Measurements from ENCODE around the gene BARX2.

Gene BARX2

DNA sequence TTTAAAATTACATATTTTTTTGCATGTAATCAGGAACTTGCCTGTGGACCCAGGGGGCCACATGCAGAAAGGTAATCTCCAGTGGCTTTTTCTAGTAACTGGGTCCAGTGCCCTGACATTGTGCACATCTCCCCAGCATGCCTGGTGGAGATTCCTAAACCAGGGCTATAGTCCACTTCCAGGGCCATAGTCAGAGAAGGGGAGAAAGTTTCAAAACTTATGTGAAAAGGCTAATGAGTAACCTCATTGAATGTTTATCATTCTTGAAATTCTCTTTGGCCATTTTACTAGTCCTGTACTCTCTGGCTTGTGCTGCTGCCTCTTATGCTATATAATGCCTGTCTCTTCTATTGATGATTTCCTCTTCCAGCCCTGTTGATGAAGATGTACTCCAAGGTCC is 47.8 kb downstream of the BARX2 start:
- TF ChIP-seq, protein P1, sequence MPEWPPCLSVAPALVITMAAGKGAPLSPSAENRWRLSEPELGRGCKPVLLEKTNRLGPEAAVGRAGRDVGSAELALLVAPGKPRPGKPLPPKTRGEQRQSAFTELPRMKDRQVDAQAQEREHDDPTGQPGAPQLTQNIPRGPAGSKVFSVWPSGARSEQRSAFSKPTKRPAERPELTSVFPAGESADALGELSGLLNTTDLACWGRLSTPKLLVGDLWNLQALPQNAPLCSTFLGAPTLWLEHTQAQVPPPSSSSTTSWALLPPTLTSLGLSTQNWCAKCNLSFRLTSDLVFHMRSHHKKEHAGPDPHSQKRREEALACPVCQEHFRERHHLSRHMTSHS (tag by site-specific recombination; IDR thresholded peaks at IDR 0.05) = no peak
- TF ChIP-seq, protein P2, sequence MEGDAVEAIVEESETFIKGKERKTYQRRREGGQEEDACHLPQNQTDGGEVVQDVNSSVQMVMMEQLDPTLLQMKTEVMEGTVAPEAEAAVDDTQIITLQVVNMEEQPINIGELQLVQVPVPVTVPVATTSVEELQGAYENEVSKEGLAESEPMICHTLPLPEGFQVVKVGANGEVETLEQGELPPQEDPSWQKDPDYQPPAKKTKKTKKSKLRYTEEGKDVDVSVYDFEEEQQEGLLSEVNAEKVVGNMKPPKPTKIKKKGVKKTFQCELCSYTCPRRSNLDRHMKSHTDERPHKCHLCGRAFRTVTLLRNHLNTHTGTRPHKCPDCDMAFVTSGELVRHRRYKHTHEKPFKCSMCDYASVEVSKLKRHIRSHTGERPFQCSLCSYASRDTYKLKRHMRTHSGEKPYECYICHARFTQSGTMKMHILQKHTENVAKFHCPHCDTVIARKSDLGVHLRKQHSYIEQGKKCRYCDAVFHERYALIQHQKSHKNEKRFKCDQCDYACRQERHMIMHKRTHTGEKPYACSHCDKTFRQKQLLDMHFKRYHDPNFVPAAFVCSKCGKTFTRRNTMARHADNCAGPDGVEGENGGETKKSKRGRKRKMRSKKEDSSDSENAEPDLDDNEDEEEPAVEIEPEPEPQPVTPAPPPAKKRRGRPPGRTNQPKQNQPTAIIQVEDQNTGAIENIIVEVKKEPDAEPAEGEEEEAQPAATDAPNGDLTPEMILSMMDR (tag by site-specific recombination; IDR thresholded peaks at IDR 0.05) = no peak
- POLR2A ChIA-PET = no interaction called here
- Histone ChIP-seq H3K4me1 (ENCODE audit: control insufficient read depth, insufficient read depth, low read length) (peaks cover 7% of the 10 kb centered on the region; the same call in 1 of the 2 replicates), H3K9me3 (ENCODE audit: control insufficient read depth, insufficient read depth, low read depth, low read length) (no peaks in the 10 kb centered on the region), H3K27ac (ENCODE audit: extremely low read depth, low read depth, low read length) (no peak overlapping the region), H3K4me3 (ENCODE audit: low read depth, low read length) (no peak overlapping the region), H3K36me3 (ENCODE audit: control insufficient read depth in 2 of 2, insufficient read depth in 1 of 2, low read length in 2 of 2) (no peaks in the 10 kb centered on the region)
- CTCF ChIA-PET = no interaction called here

DNA sequence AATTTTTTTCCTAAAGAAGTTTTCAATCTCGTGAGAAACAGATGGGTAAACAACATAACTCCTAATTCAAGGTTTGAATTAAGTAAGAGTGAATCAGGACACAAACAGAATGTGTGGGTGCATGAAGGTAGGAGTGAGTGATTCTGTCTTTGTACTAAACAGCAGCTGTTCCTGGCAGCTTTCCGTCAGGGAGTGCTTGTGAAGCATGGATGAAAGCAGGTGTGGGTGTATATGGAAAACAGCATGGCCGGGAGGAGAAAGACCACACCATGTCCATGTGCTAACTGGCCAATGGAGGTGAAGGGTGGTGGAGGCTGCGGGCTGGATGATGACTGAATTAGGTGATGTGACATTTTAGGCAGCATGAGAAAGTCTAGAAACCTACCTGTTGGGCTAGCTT is 49.6 kb downstream of the BARX2 start:
- H3K36me3 ChIP-seq (ENCODE audit: control insufficient read depth in 2 of 2, insufficient read depth in 1 of 2, low read length in 2 of 2) = no peaks in the 10 kb centered on the region
- H3K4me1 ChIP-seq (ENCODE audit: control insufficient read depth, insufficient read depth, low read length) = peaks cover 7% of the 10 kb centered on the region; the same call in 1 of the 2 replicates
- no peak overlapping the region for H3K27ac ChIP-seq (ENCODE audit: extremely low read depth, low read depth, low read length)
- TF ChIP-seq ZNF658 (tag by site-specific recombination; IDR thresholded peaks at IDR 0.05) (no peak), ZNF433 (tag by site-specific recombination; IDR thresholded peaks at IDR 0.05; ENCODE audit: low read depth) (no peak), MYNN (tag by site-specific recombination; IDR thresholded peaks at IDR 0.05; ENCODE audit: borderline replicate concordance) (no peak), ZFP41 (tag by site-specific recombination; IDR thresholded peaks at IDR 0.05; ENCODE audit: borderline replicate concordance) (no peak), ZNF530 (tag by site-specific recombination; IDR thresholded peaks at IDR 0.05; ENCODE audit: low read depth) (no peak), EGR2 (tag by site-specific recombination; IDR thresholded peaks at IDR 0.05; ENCODE audit: low read depth) (peak; percentile 64), SCRT2 (tag by site-specific recombination; IDR thresholded peaks at IDR 0.05) (0 out of 2 replicates have a peak, but pooled peaks have one; percentile 14), ZFHX2 (tag by site-specific recombination; conservative IDR thresholded peaks at IDR 0.05) (peak; percentile 69)
- TF ChIP-seq, protein P3, sequence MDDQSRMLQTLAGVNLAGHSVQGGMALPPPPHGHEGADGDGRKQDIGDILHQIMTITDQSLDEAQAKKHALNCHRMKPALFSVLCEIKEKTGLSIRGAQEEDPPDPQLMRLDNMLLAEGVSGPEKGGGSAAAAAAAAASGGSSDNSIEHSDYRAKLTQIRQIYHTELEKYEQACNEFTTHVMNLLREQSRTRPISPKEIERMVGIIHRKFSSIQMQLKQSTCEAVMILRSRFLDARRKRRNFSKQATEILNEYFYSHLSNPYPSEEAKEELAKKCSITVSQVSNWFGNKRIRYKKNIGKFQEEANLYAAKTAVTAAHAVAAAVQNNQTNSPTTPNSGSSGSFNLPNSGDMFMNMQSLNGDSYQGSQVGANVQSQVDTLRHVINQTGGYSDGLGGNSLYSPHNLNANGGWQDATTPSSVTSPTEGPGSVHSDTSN (CRISPR knock-in tag; IDR thresholded peaks at IDR 0.05) = no peak
- TF ChIP-seq, protein P4, sequence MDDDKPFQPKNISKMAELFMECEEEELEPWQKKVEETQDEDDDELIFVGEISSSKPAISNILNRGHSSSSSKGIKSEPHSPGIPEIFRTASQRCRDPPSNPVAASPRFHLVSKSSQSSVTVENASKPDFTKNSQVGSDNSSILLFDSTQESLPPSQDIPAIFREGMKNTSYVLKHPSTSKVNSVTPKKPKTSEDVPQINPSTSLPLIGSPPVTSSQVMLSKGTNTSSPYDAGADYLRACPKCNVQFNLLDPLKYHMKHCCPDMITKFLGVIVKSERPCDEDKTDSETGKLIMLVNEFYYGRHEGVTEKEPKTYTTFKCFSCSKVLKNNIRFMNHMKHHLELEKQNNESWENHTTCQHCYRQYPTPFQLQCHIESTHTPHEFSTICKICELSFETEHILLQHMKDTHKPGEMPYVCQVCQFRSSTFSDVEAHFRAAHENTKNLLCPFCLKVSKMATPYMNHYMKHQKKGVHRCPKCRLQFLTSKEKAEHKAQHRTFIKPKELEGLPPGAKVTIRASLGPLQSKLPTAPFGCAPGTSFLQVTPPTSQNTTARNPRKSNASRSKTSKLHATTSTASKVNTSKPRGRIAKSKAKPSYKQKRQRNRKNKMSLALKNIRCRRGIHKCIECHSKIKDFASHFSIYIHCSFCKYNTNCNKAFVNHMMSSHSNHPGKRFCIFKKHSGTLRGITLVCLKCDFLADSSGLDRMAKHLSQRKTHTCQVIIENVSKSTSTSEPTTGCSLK (tag by site-specific recombination; IDR thresholded peaks at IDR 0.05) = no peak
- TF ChIP-seq, protein P5, sequence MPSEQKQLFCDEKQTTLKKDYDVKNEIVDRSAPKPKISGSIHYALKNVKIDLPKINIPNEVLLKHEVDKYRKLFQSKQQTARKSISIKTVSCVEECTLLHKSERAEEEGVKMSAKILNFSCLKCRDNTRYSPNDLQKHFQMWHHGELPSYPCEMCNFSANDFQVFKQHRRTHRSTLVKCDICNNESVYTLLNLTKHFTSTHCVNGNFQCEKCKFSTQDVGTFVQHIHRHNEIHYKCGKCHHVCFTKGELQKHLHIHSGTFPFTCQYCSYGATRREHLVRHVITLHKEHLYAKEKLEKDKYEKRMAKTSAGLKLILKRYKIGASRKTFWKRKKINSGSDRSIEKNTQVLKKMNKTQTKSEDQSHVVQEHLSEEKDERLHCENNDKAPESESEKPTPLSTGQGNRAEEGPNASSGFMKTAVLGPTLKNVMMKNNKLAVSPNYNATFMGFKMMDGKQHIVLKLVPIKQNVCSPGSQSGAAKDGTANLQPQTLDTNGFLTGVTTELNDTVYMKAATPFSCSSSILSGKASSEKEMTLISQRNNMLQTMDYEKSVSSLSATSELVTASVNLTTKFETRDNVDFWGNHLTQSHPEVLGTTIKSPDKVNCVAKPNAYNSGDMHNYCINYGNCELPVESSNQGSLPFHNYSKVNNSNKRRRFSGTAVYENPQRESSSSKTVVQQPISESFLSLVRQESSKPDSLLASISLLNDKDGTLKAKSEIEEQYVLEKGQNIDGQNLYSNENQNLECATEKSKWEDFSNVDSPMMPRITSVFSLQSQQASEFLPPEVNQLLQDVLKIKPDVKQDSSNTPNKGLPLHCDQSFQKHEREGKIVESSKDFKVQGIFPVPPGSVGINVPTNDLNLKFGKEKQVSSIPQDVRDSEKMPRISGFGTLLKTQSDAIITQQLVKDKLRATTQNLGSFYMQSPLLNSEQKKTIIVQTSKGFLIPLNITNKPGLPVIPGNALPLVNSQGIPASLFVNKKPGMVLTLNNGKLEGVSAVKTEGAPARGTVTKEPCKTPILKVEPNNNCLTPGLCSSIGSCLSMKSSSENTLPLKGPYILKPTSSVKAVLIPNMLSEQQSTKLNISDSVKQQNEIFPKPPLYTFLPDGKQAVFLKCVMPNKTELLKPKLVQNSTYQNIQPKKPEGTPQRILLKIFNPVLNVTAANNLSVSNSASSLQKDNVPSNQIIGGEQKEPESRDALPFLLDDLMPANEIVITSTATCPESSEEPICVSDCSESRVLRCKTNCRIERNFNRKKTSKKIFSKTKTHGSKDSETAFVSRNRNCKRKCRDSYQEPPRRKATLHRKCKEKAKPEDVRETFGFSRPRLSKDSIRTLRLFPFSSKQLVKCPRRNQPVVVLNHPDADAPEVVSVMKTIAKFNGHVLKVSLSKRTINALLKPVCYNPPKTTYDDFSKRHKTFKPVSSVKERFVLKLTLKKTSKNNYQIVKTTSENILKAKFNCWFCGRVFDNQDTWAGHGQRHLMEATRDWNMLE (tag by site-specific recombination; conservative IDR thresholded peaks at IDR 0.05; ENCODE audit: low read depth) = no peak
- CTCF ChIA-PET = interaction anchor here (0.7 kb wide), 2 partner anchors 18 to 275 kb away, joined by 3 read pairs; no protein-coding TSS in a partner anchor
- no peak overlapping the region for H3K4me3 ChIP-seq (ENCODE audit: low read depth, low read length)
- H3K9me3 ChIP-seq (ENCODE audit: control insufficient read depth, insufficient read depth, low read depth, low read length) = no peaks in the 10 kb centered on the region
- POLR2A ChIA-PET = no interaction called here

All from HEK293 (cell line).